ENCODE results near the gene SOX6.

Gene SOX6

DNA sequence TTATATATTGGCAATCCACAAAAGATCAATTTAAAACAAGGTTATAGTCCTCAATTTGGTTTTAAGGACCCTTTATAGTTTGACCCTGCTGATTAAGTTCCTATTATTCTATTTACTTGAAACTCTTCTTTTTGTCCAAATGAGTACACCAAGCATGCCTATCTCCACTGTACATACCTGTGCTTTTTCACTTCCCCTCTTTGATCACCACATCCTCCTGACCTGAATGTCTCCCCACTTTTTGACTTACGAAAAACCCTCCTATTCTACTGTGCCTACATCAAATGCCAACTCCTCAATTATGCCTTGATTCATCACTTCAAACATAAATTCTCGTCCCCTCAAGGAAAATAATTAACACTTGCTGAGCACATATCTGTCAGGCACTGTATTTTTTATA lies 113.5 kb downstream of the SOX6 start:
- H3K36me3 ChIP-seq (ENCODE audit: control insufficient read depth, insufficient read depth, low read length): no peaks in the 10 kb centered on the region
- H3K4me1 ChIP-seq: no peaks in the 10 kb centered on the region
- TF ChIP-seq, protein P1, sequence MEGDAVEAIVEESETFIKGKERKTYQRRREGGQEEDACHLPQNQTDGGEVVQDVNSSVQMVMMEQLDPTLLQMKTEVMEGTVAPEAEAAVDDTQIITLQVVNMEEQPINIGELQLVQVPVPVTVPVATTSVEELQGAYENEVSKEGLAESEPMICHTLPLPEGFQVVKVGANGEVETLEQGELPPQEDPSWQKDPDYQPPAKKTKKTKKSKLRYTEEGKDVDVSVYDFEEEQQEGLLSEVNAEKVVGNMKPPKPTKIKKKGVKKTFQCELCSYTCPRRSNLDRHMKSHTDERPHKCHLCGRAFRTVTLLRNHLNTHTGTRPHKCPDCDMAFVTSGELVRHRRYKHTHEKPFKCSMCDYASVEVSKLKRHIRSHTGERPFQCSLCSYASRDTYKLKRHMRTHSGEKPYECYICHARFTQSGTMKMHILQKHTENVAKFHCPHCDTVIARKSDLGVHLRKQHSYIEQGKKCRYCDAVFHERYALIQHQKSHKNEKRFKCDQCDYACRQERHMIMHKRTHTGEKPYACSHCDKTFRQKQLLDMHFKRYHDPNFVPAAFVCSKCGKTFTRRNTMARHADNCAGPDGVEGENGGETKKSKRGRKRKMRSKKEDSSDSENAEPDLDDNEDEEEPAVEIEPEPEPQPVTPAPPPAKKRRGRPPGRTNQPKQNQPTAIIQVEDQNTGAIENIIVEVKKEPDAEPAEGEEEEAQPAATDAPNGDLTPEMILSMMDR (IDR thresholded peaks at IDR 0.05): no peak

DNA sequence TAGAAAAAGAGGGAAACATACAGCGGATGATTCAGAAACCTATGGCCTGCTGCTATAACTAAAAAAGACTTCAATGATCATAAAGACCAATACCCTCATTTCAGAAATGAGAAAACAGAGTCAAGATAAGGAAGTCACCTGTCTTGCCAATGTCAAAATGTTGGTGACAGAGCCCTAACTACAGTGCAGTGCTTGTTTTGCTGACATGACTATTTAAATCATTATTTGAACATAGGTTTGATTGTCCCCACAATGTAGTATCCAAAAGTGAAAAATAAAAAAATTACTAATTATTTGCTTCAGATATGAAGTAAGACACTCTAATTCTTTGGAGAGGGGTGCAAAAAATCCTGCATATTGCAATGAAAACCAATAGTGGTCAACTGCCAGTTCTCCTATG lies 115.7 kb downstream of the SOX6 start:
- H3K9ac ChIP-seq: no peak overlapping the region
- no peak overlapping the region for H2AFZ ChIP-seq
- no peaks in the 10 kb centered on the region for H3K4me1 ChIP-seq
- H3K27me3 ChIP-seq (ENCODE audit: control insufficient read depth, insufficient read depth, low read length): no peaks in the 10 kb centered on the region
- no peak overlapping the region for H3K27ac ChIP-seq
- H3K36me3 ChIP-seq (ENCODE audit: control insufficient read depth, insufficient read depth, low read length): no peaks in the 10 kb centered on the region
- H3K4me3 ChIP-seq (ENCODE audit: low read depth, low read length): no peak overlapping the region
- no peak overlapping the region for H3K4me2 ChIP-seq (ENCODE audit: low read length)
- TF ChIP-seq, protein P1 (IDR thresholded peaks at IDR 0.05): no peak
- no peaks in the 10 kb centered on the region for H3K9me3 ChIP-seq (ENCODE audit: control insufficient read depth, low read length)
- no peaks in the 10 kb centered on the region for H3K79me2 ChIP-seq

More for the DNA sequence above, 113.5 kb downstream of the SOX6 start:
- Histone ChIP-seq H3K9ac (no peak overlapping the region), H3K27me3 (ENCODE audit: control insufficient read depth, insufficient read depth, low read length) (no peaks in the 10 kb centered on the region), H2AFZ (no peak overlapping the region), H3K79me2 (no peaks in the 10 kb centered on the region), H3K4me2 (ENCODE audit: low read length) (no peak overlapping the region), H3K9me3 (ENCODE audit: control insufficient read depth, low read length) (no peaks in the 10 kb centered on the region), H3K27ac (no peak overlapping the region), H3K4me3 (ENCODE audit: low read depth, low read length) (no peak overlapping the region)

DNA sequence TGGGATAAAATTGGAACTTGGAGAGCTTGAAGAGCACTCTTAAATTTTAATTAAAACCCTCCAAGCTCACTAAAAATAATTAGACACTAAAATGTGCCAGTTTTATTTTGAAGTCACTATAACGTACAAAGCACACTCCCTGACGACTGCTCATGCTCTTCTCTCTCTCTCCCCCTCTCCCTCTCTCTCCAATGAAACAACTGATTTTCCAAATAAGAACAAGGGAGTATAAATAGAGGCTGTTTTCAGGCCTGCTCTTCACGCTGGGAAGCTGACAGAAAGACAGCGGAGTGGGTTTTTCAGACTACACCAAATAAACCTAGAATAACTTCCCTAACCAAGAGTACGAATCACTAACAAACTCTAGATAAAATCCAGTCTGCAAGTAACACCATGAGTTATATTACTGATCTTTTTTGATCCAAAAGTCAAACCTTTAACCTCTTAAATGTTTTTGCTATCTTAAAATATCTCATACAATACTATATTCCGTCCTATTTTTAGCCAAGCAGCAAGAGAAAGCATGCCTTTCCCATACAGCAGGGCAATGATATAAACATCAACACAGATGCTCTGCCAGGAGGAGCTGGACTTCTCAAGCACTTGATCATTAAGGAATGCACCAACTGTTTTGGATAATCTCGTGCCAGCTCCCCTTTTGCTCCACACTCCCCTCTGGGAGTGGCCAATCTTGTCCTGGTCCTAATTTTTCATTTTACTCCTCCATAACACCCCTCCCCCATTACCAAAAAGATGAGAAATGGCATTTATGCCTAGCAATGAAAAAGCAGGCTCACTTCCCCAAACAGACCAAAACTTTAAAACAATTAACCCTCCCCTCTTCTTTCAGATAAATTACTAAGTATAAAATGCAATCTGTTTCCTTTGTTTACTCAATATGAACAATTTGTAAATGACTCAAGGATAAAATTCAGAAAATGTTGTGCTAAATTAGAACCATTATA lies 116.9 kb downstream of the SOX6 start:
- Histone ChIP-seq H3K9me3 (ENCODE audit: control insufficient read depth, low read length) (no peaks in the 10 kb centered on the region), H3K27ac (no peak overlapping the region), H3K9ac (no peak overlapping the region), H3K4me3 (ENCODE audit: low read depth, low read length) (no peak overlapping the region), H3K36me3 (ENCODE audit: control insufficient read depth, insufficient read depth, low read length) (no peaks in the 10 kb centered on the region), H2AFZ (no peak overlapping the region), H3K27me3 (ENCODE audit: control insufficient read depth, insufficient read depth, low read length) (no peaks in the 10 kb centered on the region), H3K4me1 (no peaks in the 10 kb centered on the region), H3K79me2 (no peaks in the 10 kb centered on the region), H3K4me2 (ENCODE audit: low read length) (no peak overlapping the region)
- TF ChIP-seq, protein P1 (IDR thresholded peaks at IDR 0.05): no peak

DNA sequence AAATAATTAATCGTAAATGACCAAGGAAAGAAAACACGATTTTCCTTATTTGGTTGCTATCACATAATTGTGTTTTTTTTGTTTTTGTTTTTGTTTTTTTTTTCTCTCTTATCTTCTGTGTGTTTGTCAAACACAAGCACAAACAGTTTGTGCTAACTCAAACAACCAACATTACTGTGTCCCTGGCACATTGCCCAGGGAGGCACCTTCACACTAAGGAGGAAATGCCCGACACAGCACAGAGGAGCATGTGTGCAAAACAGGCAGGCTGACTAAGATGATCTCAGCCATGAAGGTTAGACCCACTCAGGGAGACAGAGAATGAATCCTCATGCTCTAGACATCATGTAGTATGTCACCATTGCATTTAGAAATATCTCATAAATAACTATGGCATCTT lies 130.1 kb downstream of the SOX6 start:
- no peaks in the 10 kb centered on the region for H3K27me3 ChIP-seq (ENCODE audit: control insufficient read depth, insufficient read depth, low read length)
- no peaks in the 10 kb centered on the region for H3K4me1 ChIP-seq
- no peaks in the 10 kb centered on the region for H3K79me2 ChIP-seq
- H3K36me3 ChIP-seq (ENCODE audit: control insufficient read depth, insufficient read depth, low read length): no peaks in the 10 kb centered on the region
- TF ChIP-seq, protein P1 (IDR thresholded peaks at IDR 0.05): no peak
- H3K9me3 ChIP-seq (ENCODE audit: control insufficient read depth, low read length): no peaks in the 10 kb centered on the region
- no peak overlapping the region for H3K4me2 ChIP-seq (ENCODE audit: low read length)
- no peak overlapping the region for H3K4me3 ChIP-seq (ENCODE audit: low read depth, low read length)
- H2AFZ ChIP-seq: no peak overlapping the region
- no peak overlapping the region for H3K9ac ChIP-seq
- no peak overlapping the region for H3K27ac ChIP-seq

Data from parathyroid adenoma (tissue), 2 donors.